ENCODE data around the gene SSR2.

- no peak for TF ChIP-seq CTCF (IDR thresholded peaks at IDR 0.05)
- TF ChIP-seq POLR2A (IDR thresholded peaks at IDR 0.05) = no peak
- no peak for TF ChIP-seq EP300 (IDR thresholded peaks at IDR 0.05)
Observed at GRCh38 chr1:156050376-156050775, 29.6 kb upstream of the SSR2 start.
